Naive thymus-derived CD4-positive, alpha-beta T cell (primary cell): ENCODE results near the gene PRKCA. TPM values are rescaled to one million over a fixed set of nuclear protein-coding genes. Genes with fewer than 3 reads are reported as not detected.

Source experiments
- ATAC-seq: fragments of 150-1000 bp; cut with Tn5 transposase; 2 replicates; pipeline ENCODE4 v1.10.0; 2021; ENCODE audit warnings: mild to moderate bottlenecking, moderate library complexity
- CTCF ChIA-PET: fragments of 350-600 bp; sonication (Branson Sonifier 250); formaldehyde crosslinking; loops from one replicate; lab custom pipeline; 2021; ENCODE audit warnings: antibody characterized with exemption; lab: Charles Lee
- POLR2A ChIA-PET: fragments of 350-600 bp; sonication (Branson Sonifier 250); formaldehyde crosslinking; loops from one replicate; lab custom pipeline; 2021; ENCODE audit warnings: antibody characterized with exemption, inconsistent platforms; lab: Charles Lee
- DNase-seq, 9 donors: peaks; one replicate each; pipeline versions ENCODE4 v3.0.0 to v3.0.0-alpha.2; 2020 to 2022; ENCODE audit warnings: mixed read lengths in 1 of 9
- H3K27ac ChIP-seq: one replicate; pipeline ENCODE4 v1.7.0; 2013; ENCODE audit warnings: mild to moderate bottlenecking, low read depth, low read length, moderate library complexity
- H3K27me3 ChIP-seq, 2 donors: one replicate each; pipeline ENCODE4 v1.7.0; 2013; ENCODE audit warnings: low read length in 2 of 2, mild to moderate bottlenecking in 2 of 2, moderate library complexity in 2 of 2; ENCODE audit not compliant: control insufficient read depth in 2 of 2, insufficient read depth in 2 of 2
- H3K36me3 ChIP-seq, 3 experiments: 1 replicate in 2 of 3; 2 replicates in 1 of 3; pipeline ENCODE4 v1.7.0; 2013; ENCODE audit warnings: low read length in 3 of 3, mild to moderate bottlenecking in 3 of 3, moderate library complexity in 1 of 3; ENCODE audit not compliant: insufficient read depth in 3 of 3, control insufficient read depth in 2 of 3
- H3K4me1 ChIP-seq, 2 donors: one replicate each; pipeline ENCODE4 v1.7.0; 2013; ENCODE audit warnings: low read length in 2 of 2, mild to moderate bottlenecking in 2 of 2, moderate library complexity in 1 of 2; ENCODE audit not compliant: control insufficient read depth in 2 of 2, insufficient read depth in 2 of 2
- H3K4me3 ChIP-seq: 2 replicates; pipeline ENCODE4 v1.7.0; 2013; ENCODE audit warnings: mild to moderate bottlenecking, low read length
- H3K9me3 ChIP-seq, 3 experiments: 1 replicate in 2 of 3; 2 replicates in 1 of 3; pipeline ENCODE4 v1.7.0; 2013; ENCODE audit warnings: low read length in 3 of 3; ENCODE audit not compliant: control insufficient read depth in 2 of 3
- H3K27ac Mint-ChIP-seq, 9 donors: one replicate each; pipeline ENCODE4 v1.8.0; 2020 to 2022; ENCODE audit warnings: mixed read lengths in 9 of 9, mild to moderate bottlenecking in 8 of 9, moderate library complexity in 5 of 9, inconsistent platforms in 2 of 9
- H3K27me3 Mint-ChIP-seq, 5 donors: one replicate each; pipeline ENCODE4 v1.8.0; 2021 to 2022; ENCODE audit warnings: mixed read lengths in 5 of 5, mild to moderate bottlenecking in 1 of 5
- H3K36me3 Mint-ChIP-seq, 5 donors: one replicate each; pipeline ENCODE4 v1.8.0; 2020 to 2022; ENCODE audit warnings: mixed read lengths in 5 of 5, mild to moderate bottlenecking in 3 of 5, inconsistent platforms in 1 of 5
- H3K4me1 Mint-ChIP-seq, 7 donors: one replicate each; pipeline ENCODE4 v1.8.0; 2020 to 2022; ENCODE audit warnings: mixed read lengths in 7 of 7, mild to moderate bottlenecking in 3 of 7, inconsistent platforms in 1 of 7
- H3K4me3 Mint-ChIP-seq, 10 donors: one replicate each; pipeline ENCODE4 v1.8.0; 2020 to 2022; ENCODE audit warnings: mild to moderate bottlenecking in 10 of 10, mixed read lengths in 10 of 10, moderate library complexity in 6 of 10, inconsistent platforms in 2 of 10
- H3K9me3 Mint-ChIP-seq, 11 donors: one replicate each; pipeline ENCODE4 v1.8.0; 2020 to 2022; ENCODE audit warnings: mixed read lengths in 11 of 11, mild to moderate bottlenecking in 4 of 11, inconsistent platforms in 1 of 11, moderate library complexity in 1 of 11
- intact Hi-C, 2 donors: fragments of 100-400 bp; cut with micrococcal nuclease; formaldehyde crosslinking; loops; one replicate each; pipeline ENCODE4 v1.15.1; 2023
- polyA plus RNA-seq, 2 donors: library from polyadenylated mRNA; unstranded; fragments of 300-500 nt; fragmentation: Illumina TruSeq; gene quantifications; one replicate each; pipeline ENCODE4 v1.2.3, GENCODE V29; 2021
- total RNA-seq, 6 experiments: library from RNA in 5 of 6; stranded (reverse) in 5 of 6; gene quantifications; 1 replicate in 5 of 6; 2 replicates in 1 of 6; pipeline ENCODE4 v1.2.3 and lab custom pipeline; 2021 to 2026

Gene PRKCA
- total and polyA plus RNA-seq, 7 experiments from 2014 or later: 4.1 to 186 (median 122) TPM

DNA sequence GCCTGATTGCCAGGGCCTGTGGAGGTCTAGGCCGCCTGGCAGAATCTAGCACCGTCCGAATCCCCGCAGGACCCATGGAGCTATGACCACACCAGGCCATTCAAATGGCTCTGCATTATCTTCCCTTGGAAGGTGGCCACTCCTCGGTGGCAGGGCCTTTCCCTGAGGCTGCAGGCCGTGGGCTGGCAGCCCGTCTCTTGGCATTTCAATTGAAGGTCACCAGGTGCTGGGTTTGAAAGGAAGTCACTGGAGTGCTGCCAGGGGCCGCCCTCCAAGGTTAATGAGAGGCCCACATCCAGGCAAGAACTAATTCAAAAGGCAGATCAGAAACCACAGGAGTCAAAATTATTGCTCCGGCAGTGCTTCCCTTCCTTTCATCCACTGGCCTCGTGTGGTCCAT is 504.8 kb downstream of the PRKCA start:
- H3K27ac Mint-ChIP-seq: peak overlapping the region in 8 of 9 donors; percentile 49 to 88 (median 80)
- H3K27me3 Mint-ChIP-seq: no peaks in the 10 kb centered on the region
- peaks cover 0 to 2% (median 0%) of the 10 kb centered on the region in 11 donors for H3K9me3 Mint-ChIP-seq
- Histone ChIP-seq H3K4me1 (peaks cover 0 to 7% of the 10 kb centered on the region in 2 donors), H3K4me3 (no peak overlapping the region), H3K27ac (no peak overlapping the region), H3K36me3 (peaks cover 0 to 26% (median 0%) of the 10 kb centered on the region in 3 experiments), H3K27me3 (no peaks in the 10 kb centered on the region), H3K9me3 (no peaks in the 10 kb centered on the region)
- intact Hi-C loops: no loop called here
- ChIA-PET CTCF (no interaction called here), POLR2A (no interaction called here)
- peaks cover 11 to 50% (median 44%) of the 10 kb centered on the region in 7 donors for H3K4me1 Mint-ChIP-seq
- peak overlapping the region in 5 of 10 donors; percentile 16 to 41 (median 27) for H3K4me3 Mint-ChIP-seq
- ATAC-seq (no peak), DNase-seq (no peak)
- H3K36me3 Mint-ChIP-seq: peaks cover 0 to 41% (median 20%) of the 10 kb centered on the region in 5 donors

DNA sequence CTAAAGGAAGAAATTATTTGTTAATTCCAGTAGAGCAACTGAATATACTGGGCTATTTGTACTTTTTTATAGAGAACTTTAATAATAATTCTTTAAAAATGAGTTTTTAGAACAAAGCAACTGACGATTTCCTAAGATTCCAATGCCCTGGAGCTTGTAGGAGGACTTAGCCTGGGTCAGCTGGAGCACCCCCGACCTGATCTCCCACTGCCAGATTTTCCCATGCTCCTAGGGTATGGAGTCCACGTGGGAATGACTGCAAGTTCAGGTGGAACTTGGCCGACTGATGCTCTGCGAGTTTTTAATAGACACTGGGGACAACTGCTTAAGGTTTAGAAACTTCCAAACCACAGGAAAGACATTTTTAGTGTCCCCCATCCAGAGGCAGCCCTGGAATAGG is 507.0 kb downstream of the PRKCA start:
- Mint-ChIP-seq H3K4me1 (peaks cover 13 to 41% (median 39%) of the 10 kb centered on the region in 7 donors), H3K4me3 (no peak overlapping the region), H3K27ac (peak overlapping the region in 2 of 9 donors; percentile 46 to 51), H3K9me3 (peaks cover 0 to 4% (median 0%) of the 10 kb centered on the region in 11 donors), H3K27me3 (peaks cover 0 to 8% (median 0%) of the 10 kb centered on the region in 5 donors), H3K36me3 (peaks cover 0 to 29% (median 16%) of the 10 kb centered on the region in 5 donors)
- DNase-seq (no peak), ATAC-seq (no peak)
- Histone ChIP-seq H3K27ac (no peak overlapping the region), H3K4me3 (no peak overlapping the region), H3K9me3 (no peaks in the 10 kb centered on the region), H3K36me3 (peaks cover 0 to 7% (median 0%) of the 10 kb centered on the region in 3 experiments), H3K27me3 (no peaks in the 10 kb centered on the region), H3K4me1 (peaks cover 0 to 7% of the 10 kb centered on the region in 2 donors)
- ChIA-PET CTCF (no interaction called here), POLR2A (no interaction called here)
- intact Hi-C loops: no loop called here

DNA sequence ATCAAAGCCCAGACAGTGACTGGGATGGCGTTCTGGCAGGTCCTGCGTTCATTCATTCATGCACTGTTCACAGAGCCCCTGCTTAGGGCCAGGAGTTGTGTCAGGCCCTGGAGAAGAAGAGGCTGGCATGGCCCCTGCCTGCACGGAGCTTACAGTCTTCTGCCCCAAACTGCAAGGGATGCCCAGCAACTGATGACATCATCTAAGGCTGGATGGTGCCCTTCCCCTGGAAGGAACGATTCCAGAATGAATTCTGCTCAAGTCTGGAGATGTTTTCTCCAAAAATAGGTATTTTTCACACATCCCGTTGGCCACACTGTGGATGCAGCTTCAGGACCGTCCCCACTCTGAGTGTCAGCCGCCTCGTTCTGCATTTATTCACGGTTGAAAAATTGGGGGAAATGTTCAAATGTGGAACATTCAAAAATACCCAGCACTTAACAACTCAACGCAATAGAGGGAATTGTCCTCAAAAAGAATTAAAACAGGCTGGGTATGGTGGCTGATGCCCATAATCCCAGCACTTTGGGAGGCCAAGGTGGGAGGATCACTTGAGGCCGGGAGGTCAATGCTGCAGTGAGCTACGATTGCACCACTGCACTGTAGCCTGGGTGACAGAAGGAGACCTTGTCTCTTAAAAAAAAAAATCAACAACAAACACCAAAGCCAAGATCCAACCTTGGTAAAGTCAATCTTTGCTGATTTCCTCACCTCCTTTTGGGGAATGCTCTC is 508.7 kb downstream of the PRKCA start:
- Mint-ChIP-seq H3K4me3 (no peak overlapping the region), H3K27ac (peak overlapping the region in 1 of 9 donors; percentile 32), H3K27me3 (peaks cover 0 to 8% (median 0%) of the 10 kb centered on the region in 5 donors), H3K9me3 (peaks cover 0 to 5% (median 0%) of the 10 kb centered on the region in 11 donors), H3K36me3 (peaks cover 0 to 19% (median 16%) of the 10 kb centered on the region in 5 donors), H3K4me1 (peaks cover 5 to 24% (median 22%) of the 10 kb centered on the region in 7 donors)
- Histone ChIP-seq H3K9me3 (no peaks in the 10 kb centered on the region), H3K27me3 (no peaks in the 10 kb centered on the region), H3K27ac (no peak overlapping the region), H3K36me3 (peaks cover 0 to 6% (median 0%) of the 10 kb centered on the region in 3 experiments), H3K4me1 (peaks cover 0 to 7% of the 10 kb centered on the region in 2 donors), H3K4me3 (no peak overlapping the region)
- ATAC-seq: no peak
- intact Hi-C loops: no loop called here
- DNase-seq: no peak
- ChIA-PET POLR2A (no interaction called here), CTCF (no interaction called here)

DNA sequence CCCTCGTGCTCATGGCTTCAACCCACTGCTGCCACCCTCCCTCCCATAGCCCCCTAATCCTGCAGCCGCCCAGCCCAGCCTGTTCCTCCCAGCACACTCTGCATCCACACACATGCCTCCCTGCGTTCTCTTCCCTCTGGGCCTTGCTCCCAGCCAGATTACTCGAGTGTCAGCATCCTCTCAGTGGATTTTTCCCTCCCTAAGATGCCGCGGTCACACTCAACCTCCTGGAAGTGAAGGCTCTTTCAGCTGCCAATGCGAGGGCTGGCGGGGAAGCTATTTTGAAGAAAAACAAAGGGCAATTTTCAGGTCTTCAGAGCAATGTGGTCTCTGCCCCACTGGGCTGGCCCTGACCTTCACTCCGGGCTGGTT is 509.3 kb downstream of the PRKCA start:
- intact Hi-C loops: no loop called here
- peaks cover 0 to 8% (median 0%) of the 10 kb centered on the region in 5 donors for H3K27me3 Mint-ChIP-seq
- Histone ChIP-seq H3K4me1 (peaks cover 0 to 7% of the 10 kb centered on the region in 2 donors), H3K36me3 (peaks cover 0 to under 1% (median 0%) of the 10 kb centered on the region in 3 experiments), H3K27me3 (no peaks in the 10 kb centered on the region), H3K9me3 (no peaks in the 10 kb centered on the region), H3K27ac (no peak overlapping the region), H3K4me3 (no peak overlapping the region)
- no peak overlapping the region for H3K4me3 Mint-ChIP-seq
- H3K9me3 Mint-ChIP-seq: peaks cover 0 to 5% (median 0%) of the 10 kb centered on the region in 11 donors
- DNase-seq: no peak
- peak overlapping the region in 1 of 9 donors; percentile 32 for H3K27ac Mint-ChIP-seq
- ChIA-PET POLR2A (no interaction called here), CTCF (no interaction called here)
- peaks cover 5 to 19% (median 17%) of the 10 kb centered on the region in 7 donors for H3K4me1 Mint-ChIP-seq
- peaks cover 0 to 16% (median 13%) of the 10 kb centered on the region in 5 donors for H3K36me3 Mint-ChIP-seq
- ATAC-seq: no peak

DNA sequence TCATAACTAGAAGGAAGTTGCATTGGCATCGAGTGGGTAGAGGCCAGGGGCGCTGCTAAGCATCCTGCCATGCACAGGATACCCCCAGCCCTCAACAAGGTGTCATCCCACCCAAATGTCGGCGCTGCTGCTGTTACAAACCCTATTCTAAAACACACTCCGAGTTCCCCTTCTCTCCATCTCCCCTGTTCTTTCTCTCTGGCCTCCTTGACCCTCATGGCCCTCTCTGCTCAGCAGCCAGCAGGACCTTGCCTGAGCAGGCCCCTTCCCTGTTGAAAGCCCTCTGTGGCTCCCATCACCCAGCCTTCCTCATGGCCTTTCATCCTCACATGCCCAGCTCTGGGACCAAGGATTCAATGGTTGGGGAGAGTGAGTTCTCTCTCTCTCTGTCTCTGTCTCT is 510.2 kb downstream of the PRKCA start:
- ChIA-PET CTCF (no interaction called here), POLR2A (no interaction called here)
- H3K27ac Mint-ChIP-seq: peak overlapping the region in 3 of 9 donors; percentile 29 to 78 (median 45)
- H3K27me3 Mint-ChIP-seq: peaks cover 0 to 8% (median 5%) of the 10 kb centered on the region in 5 donors
- no peak overlapping the region for H3K27ac ChIP-seq
- H3K4me1 Mint-ChIP-seq: peaks cover 5 to 10% (median 9%) of the 10 kb centered on the region in 7 donors
- no peak overlapping the region for H3K4me3 Mint-ChIP-seq
- H3K4me1 ChIP-seq: peaks cover 0 to 5% of the 10 kb centered on the region in 2 donors
- DNase-seq: no peak
- no peak overlapping the region for H3K4me3 ChIP-seq
- H3K9me3 ChIP-seq: peaks cover 0 to 2% (median 0%) of the 10 kb centered on the region in 3 experiments
- peaks cover 0 to 9% (median 4%) of the 10 kb centered on the region in 11 donors for H3K9me3 Mint-ChIP-seq
- H3K36me3 Mint-ChIP-seq: peaks cover 0 to 19% (median 5%) of the 10 kb centered on the region in 5 donors
- no peaks in the 10 kb centered on the region for H3K27me3 ChIP-seq
- intact Hi-C loops: no loop called here
- H3K36me3 ChIP-seq: no peaks in the 10 kb centered on the region
- no peak for ATAC-seq

DNA sequence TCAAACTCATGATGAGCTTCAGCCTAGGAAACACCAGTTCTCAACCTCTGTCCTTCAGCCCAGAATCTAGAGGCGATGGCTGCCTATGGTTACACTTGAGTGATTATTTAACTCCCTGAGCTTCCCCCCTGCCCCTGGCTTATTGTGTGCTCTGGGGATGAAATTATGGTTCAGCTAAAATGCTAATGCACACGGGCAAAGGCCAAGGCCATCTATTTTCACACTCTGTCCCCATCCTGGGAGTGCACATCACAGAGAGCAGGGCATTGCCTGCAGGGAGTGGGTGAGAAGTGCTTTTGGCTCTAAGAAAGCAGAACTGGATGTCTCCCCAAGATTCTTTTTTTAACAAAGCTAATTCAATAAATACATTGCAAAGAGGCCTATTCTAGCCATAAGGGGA is 510.9 kb downstream of the PRKCA start:
- Histone ChIP-seq H3K27ac (no peak overlapping the region), H3K4me3 (no peak overlapping the region), H3K4me1 (no peaks in the 10 kb centered on the region), H3K27me3 (no peaks in the 10 kb centered on the region), H3K9me3 (peaks cover 0 to 7% (median 0%) of the 10 kb centered on the region in 3 experiments), H3K36me3 (no peaks in the 10 kb centered on the region)
- ChIA-PET CTCF (no interaction called here), POLR2A (no interaction called here)
- no peak for DNase-seq
- Mint-ChIP-seq H3K4me1 (peaks cover 2 to 3% (median 2%) of the 10 kb centered on the region in 7 donors), H3K27ac (peak overlapping the region in 2 of 9 donors; percentile 29 to 78), H3K27me3 (peaks cover 0 to 12% (median 5%) of the 10 kb centered on the region in 5 donors), H3K36me3 (peaks cover 0 to 19% (median 3%) of the 10 kb centered on the region in 5 donors), H3K4me3 (no peak overlapping the region), H3K9me3 (peaks cover 0 to 16% (median 9%) of the 10 kb centered on the region in 11 donors)
- intact Hi-C loops: no loop called here
- ATAC-seq: no peak
